ENCODE measurements around the gene GPR183. TPM values are rescaled to one million over a fixed set of nuclear protein-coding genes. Genes with fewer than 3 reads are reported as not detected.

The GPR183 gene
- total RNA-seq, 1 experiment from 2014 or later, result 0.30 TPM

DNA sequence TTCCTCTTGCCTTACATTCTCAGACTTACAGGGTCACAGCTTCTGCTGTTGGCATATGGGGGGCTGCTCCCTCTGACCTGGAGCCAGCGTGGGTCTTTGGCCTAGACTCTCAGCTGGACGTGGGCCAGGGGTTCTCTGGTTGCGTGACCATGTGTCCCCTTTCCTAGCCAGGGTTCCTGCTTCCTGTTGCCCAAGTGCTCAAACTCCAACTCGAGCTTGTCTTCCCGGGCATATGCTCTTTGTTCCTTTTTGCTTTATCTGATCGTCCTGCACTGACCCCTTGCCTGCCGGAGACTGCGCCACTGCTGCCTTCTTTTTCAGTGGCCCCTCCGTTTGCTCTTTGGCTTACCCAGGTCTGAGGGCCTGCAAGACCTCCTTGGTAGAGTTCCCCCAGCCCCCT is 25.3 kb upstream of the GPR183 start (continued):
- TF ChIP-seq REST (IDR thresholded peaks at IDR 0.05; ENCODE audit: low read depth), result no peak

- CTCF ChIA-PET, result no interaction called here
- Histone ChIP-seq H3K27me3 (ENCODE audit: insufficient read depth, low read length) (no peaks in the 10 kb centered on the region), H3K9me2 (ENCODE audit: insufficient read depth) (no peaks in the 10 kb centered on the region), H3K79me2 (ENCODE audit: insufficient read depth, low read length) (no peaks in the 10 kb centered on the region), H3K9me3 (ENCODE audit: control insufficient read depth in 1 of 2, insufficient read depth in 1 of 2, low read depth in 1 of 2, low read length in 2 of 2) (no peaks in the 10 kb centered on the region), H3K36me3 (ENCODE audit: control insufficient read depth in 1 of 2, insufficient read depth in 2 of 2, low read length in 2 of 2) (peaks cover 4 to 17% of the 10 kb centered on the region in 2 experiments; a peak in 3 of 4 replicates), H3K27ac (ENCODE audit: low read depth, low read length) (no peak overlapping the region), H3K4me3 (replicated peaks in 1 of 2; ENCODE audit: low read depth in 1 of 2, low read length in 2 of 2) (no peak overlapping the region), H3K4me2 (ENCODE audit: low read length) (no peak overlapping the region), H2AFZ (ENCODE audit: low read depth, low read length, poor library complexity, severe bottlenecking) (no peak overlapping the region), H4K20me1 (ENCODE audit: insufficient read depth) (no peaks in the 10 kb centered on the region), H3K9ac (ENCODE audit: low read length) (no peak overlapping the region), H3K4me1 (ENCODE audit: control insufficient read depth in 1 of 2, insufficient read depth in 2 of 2, low read length in 2 of 2) (peaks cover 0 to 6% of the 10 kb centered on the region in 2 experiments; a peak in 1 of 4 replicates)
- ATAC-seq, result no peak; the same call in 1 of the 2 replicates
- BruUV-seq (replicated peaks), result no TSS peak
- POLR2A ChIA-PET, result no interaction called here
- no peak for DNase-seq (ENCODE audit: low read depth, low spot score)
- intact Hi-C loops (cut with micrococcal nuclease), result no loop called here
- RAD21 ChIA-PET (ENCODE audit: low non-redundant PET in 1 of 2, low total read pairs in 2 of 2, uncharacterized antibody in 2 of 2, unreplicated experiment in 2 of 2), result no interaction called here
- TF ChIP-seq SRF (IDR thresholded peaks at IDR 0.05; ENCODE audit: low read depth), result no peak
- no peak for TF ChIP-seq ZFX (IDR thresholded peaks at IDR 0.05)
- no peak for TF ChIP-seq CEBPB (IDR thresholded peaks at IDR 0.05; ENCODE audit: low read depth)
- TF ChIP-seq TCF7L2 (IDR thresholded peaks at IDR 0.05; ENCODE audit: borderline replicate concordance, extremely low read depth, insufficient read depth, insufficient read length), result no peak
Observed at GRCh38 chr13:99331881-99332293, 24.7 kb upstream of the GPR183 start.

Data from HCT116 (cell line).